OCI-LY7 (cell line): ENCODE data around the gene RXFP2. TPM values are rescaled to one million over a fixed set of nuclear protein-coding genes. Genes with fewer than 3 reads are reported as not detected.

Source experiments
- BruUV-seq: library from RNA; stranded (reverse); fragments of 400-500 nt; replicated peaks from 2 replicates; lab custom pipeline; 2021; lab: Mats Ljungman, UMichigan
- CTCF ChIA-PET: fragments of 300-600 bp; sonication (Branson Sonifier 250); formaldehyde crosslinking; loops from one replicate; lab custom pipeline; 2022; ENCODE audit warnings: antibody characterized with exemption; ENCODE audit not compliant: unreplicated experiment; lab: Charles Lee
- POLR2A ChIA-PET: fragments of 300-600 bp; sonication (Branson Sonifier 250); formaldehyde crosslinking; loops from one replicate; lab custom pipeline; 2022; ENCODE audit warnings: antibody characterized with exemption; lab: Charles Lee
- DNase-seq: peaks from one replicate; pipeline ENCODE4 v3.0.0-alpha.2; 2015; ENCODE audit warnings: low spot score
- H2AFZ ChIP-seq: fragments of 200-600 bp; sonication (generic), shearing (Covaris generic); 2 replicates; pipeline ENCODE4 v1.6.1; 2014; ENCODE audit warnings: mild to moderate bottlenecking, antibody characterized with exemption, low read length, moderate library complexity
- H3K27ac ChIP-seq: fragments of 200-600 bp; sonication (generic); 2 replicates; pipeline ENCODE4 v1.5.1; 2014; ENCODE audit warnings: mixed run types, low read depth, mild to moderate bottlenecking, moderate library complexity, low read length, inconsistent platforms; ENCODE audit not compliant: poor library complexity, severe bottlenecking
- H3K36me3 ChIP-seq: fragments of 200-600 bp; sonication (generic); 2 replicates; pipeline ENCODE4 v1.6.1; 2014; ENCODE audit warnings: mild to moderate bottlenecking, antibody characterized with exemption, low read length, moderate library complexity, mixed read lengths; ENCODE audit not compliant: insufficient read depth
- H3K4me1 ChIP-seq: fragments of 200-600 bp; sonication (generic); 2 replicates; pipeline ENCODE4 v1.5.1; 2014; ENCODE audit warnings: mild to moderate bottlenecking, low read length; ENCODE audit not compliant: insufficient read depth, poor library complexity, severe bottlenecking
- H3K4me2 ChIP-seq: fragments of 200-600 bp; sonication (generic); 2 replicates; pipeline ENCODE4 v1.6.1; 2014; ENCODE audit warnings: mild to moderate bottlenecking, low read length
- H3K4me3 ChIP-seq: fragments of 200-600 bp; sonication (generic); 2 replicates; pipeline ENCODE4 v1.5.1; 2014; ENCODE audit warnings: mild to moderate bottlenecking, low read depth, low read length; ENCODE audit not compliant: poor library complexity, severe bottlenecking
- H3K79me2 ChIP-seq: fragments of 200-600 bp; sonication (generic); 2 replicates; pipeline ENCODE4 v1.6.1; 2016; ENCODE audit warnings: low read depth, mild to moderate bottlenecking, low read length, moderate library complexity, mixed read lengths; ENCODE audit not compliant: insufficient read depth
- H3K9me2 ChIP-seq: fragments of 200-600 bp; sonication (generic); 2 replicates; pipeline ENCODE4 v1.6.1; 2016; ENCODE audit warnings: mild to moderate bottlenecking, low read length, mixed read lengths; ENCODE audit not compliant: insufficient read depth
- H3K9me3 ChIP-seq: fragments of 200-600 bp; sonication (generic); 2 replicates; pipeline ENCODE4 v1.6.1; 2014; ENCODE audit warnings: mild to moderate bottlenecking, mixed run types, low read length, mixed read lengths
- H4K20me1 ChIP-seq: fragments of 200-600 bp; sonication (generic); 2 replicates; pipeline ENCODE4 v1.6.1; 2014; ENCODE audit warnings: mild to moderate bottlenecking, antibody characterized with exemption, low read length, moderate library complexity, mixed read lengths; ENCODE audit not compliant: insufficient read depth
- CTCF ChIP-seq: fragments of 200-600 bp; sonication (generic); conservative IDR thresholded peaks from 2 replicates; pipeline ENCODE4 v1.5.1; 2014; ENCODE audit warnings: mild to moderate bottlenecking, antibody characterized with exemption, low read length, moderate library complexity, mixed read lengths
- EZH2phosphoT487 ChIP-seq: fragments of 200-600 bp; sonication (generic); IDR thresholded peaks from 2 replicates; pipeline ENCODE4 v1.6.1; 2018; ENCODE audit warnings: low read depth, borderline replicate concordance, mild to moderate bottlenecking, mixed run types, antibody characterized with exemption, low read length, moderate library complexity, mixed read lengths
- intact Hi-C: fragments of 100-400 bp; cut with micrococcal nuclease; formaldehyde crosslinking; loops from one replicate; pipeline ENCODE4 v1.10.0; 2022; ENCODE audit not compliant: unreplicated experiment
- total RNA-seq, 2 experiments: library from RNA; depleted of rRNA in 1 of 2; stranded (reverse); fragments of >200 nt in 1 of 2; shearing (Covaris generic) in 1 of 2; gene quantifications; 2 replicates each; pipeline ENCODE4 v1.2.3, GENCODE V29; 2014 to 2022

Gene RXFP2
- total RNA-seq, 2 experiments from 2014 or later, result not detected

GRCh38 chr13:31703780-31704179 lies 35.5 kb upstream of the RXFP2 start:
- no peaks in the 10 kb centered on the region for H3K9me2 ChIP-seq
- no peak overlapping the region for H3K27ac ChIP-seq
- ChIA-PET POLR2A (no interaction called here), CTCF (no interaction called here)
- H2AFZ ChIP-seq, result no peak overlapping the region
- H3K4me3 ChIP-seq, result no peak overlapping the region
- no peaks in the 10 kb centered on the region for H3K4me1 ChIP-seq
- no peaks in the 10 kb centered on the region for H3K9me3 ChIP-seq
- H3K79me2 ChIP-seq, result no peaks in the 10 kb centered on the region
- no TSS peak for BruUV-seq
- no peak for DNase-seq
- intact Hi-C loops, result no loop called here
- no peaks in the 10 kb centered on the region for H3K36me3 ChIP-seq
- H3K4me2 ChIP-seq, result no peak overlapping the region
- TF ChIP-seq CTCF (no peak), EZH2phosphoT487 (no peak)
- no peaks in the 10 kb centered on the region for H4K20me1 ChIP-seq

GRCh38 chr13:31706105-31706504 lies 33.2 kb upstream of the RXFP2 start:
- CTCF ChIA-PET, result no interaction called here
- no peak for DNase-seq
- Histone ChIP-seq H3K27ac (no peak overlapping the region), H3K4me2 (no peak overlapping the region), H3K79me2 (no peaks in the 10 kb centered on the region), H3K36me3 (no peaks in the 10 kb centered on the region), H3K9me2 (no peaks in the 10 kb centered on the region), H3K4me1 (no peaks in the 10 kb centered on the region), H3K4me3 (no peak overlapping the region), H2AFZ (no peak overlapping the region), H4K20me1 (no peaks in the 10 kb centered on the region), H3K9me3 (no peaks in the 10 kb centered on the region)
- intact Hi-C loops, result no loop called here
- POLR2A ChIA-PET, result no interaction called here
- no peak for TF ChIP-seq CTCF
- no peak for TF ChIP-seq EZH2phosphoT487
- no TSS peak for BruUV-seq

- no peak for DNase-seq
- no peak overlapping the region for H3K4me3 ChIP-seq
Observed at GRCh38 chr13:31717583-31717982, 21.7 kb upstream of the RXFP2 start.

More at GRCh38 chr13:31717583-31717982, 21.7 kb upstream of the RXFP2 start:
- POLR2A ChIA-PET, result no interaction called here
- Histone ChIP-seq H3K4me2 (no peak overlapping the region), H3K79me2 (no peaks in the 10 kb centered on the region), H3K9me3 (no peaks in the 10 kb centered on the region), H3K4me1 (no peaks in the 10 kb centered on the region), H3K36me3 (no peaks in the 10 kb centered on the region), H3K27ac (no peak overlapping the region), H4K20me1 (no peaks in the 10 kb centered on the region), H3K9me2 (no peaks in the 10 kb centered on the region), H2AFZ (no peak overlapping the region)
- intact Hi-C loops, result no loop called here
- TF ChIP-seq CTCF (no peak), EZH2phosphoT487 (no peak)
- CTCF ChIA-PET, result no interaction called here
- BruUV-seq, result no TSS peak
